ENCODE results near the gene PLPP2. TPM values are rescaled to one million over a fixed set of nuclear protein-coding genes. Genes with fewer than 3 reads are reported as not detected.
"Not testable (repeated sequence)": the region's sequence is repeated elsewhere in the genome, so short reads cannot be mapped to it uniquely, and the experiment has no call there.

The PLPP2 gene
- total and polyA plus RNA-seq, 2 donors (not counting 1 experiment from before 2014, with no cell fraction given) = 1.8 to 26.6 TPM

DNA sequence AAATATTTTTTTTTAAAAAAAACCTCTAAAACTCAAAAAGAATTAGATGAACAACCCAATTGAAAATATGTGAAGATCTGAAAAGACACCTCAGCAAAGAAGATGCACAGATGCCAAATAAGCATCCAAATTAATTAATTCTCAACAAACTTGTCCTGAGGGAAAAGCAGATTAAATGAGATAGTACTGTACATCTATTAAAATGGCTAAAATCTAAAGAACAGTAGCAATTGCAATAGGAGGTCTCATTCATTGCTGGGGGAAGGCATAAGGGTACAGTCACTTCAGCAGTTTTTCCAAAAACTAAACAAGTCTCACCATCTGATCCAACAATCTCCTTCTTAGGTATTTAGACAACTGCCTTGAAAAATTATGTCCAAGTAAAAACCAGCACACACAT lies 22.0 kb downstream of the PLPP2 start:
- TF ChIP-seq EZH2 (IDR thresholded peaks at IDR 0.05; ENCODE audit: low read length, missing control alignments) = no peak
- TF ChIP-seq, protein P1, sequence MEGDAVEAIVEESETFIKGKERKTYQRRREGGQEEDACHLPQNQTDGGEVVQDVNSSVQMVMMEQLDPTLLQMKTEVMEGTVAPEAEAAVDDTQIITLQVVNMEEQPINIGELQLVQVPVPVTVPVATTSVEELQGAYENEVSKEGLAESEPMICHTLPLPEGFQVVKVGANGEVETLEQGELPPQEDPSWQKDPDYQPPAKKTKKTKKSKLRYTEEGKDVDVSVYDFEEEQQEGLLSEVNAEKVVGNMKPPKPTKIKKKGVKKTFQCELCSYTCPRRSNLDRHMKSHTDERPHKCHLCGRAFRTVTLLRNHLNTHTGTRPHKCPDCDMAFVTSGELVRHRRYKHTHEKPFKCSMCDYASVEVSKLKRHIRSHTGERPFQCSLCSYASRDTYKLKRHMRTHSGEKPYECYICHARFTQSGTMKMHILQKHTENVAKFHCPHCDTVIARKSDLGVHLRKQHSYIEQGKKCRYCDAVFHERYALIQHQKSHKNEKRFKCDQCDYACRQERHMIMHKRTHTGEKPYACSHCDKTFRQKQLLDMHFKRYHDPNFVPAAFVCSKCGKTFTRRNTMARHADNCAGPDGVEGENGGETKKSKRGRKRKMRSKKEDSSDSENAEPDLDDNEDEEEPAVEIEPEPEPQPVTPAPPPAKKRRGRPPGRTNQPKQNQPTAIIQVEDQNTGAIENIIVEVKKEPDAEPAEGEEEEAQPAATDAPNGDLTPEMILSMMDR (conservative IDR thresholded peaks at IDR 0.05 in 1 of 2, IDR thresholded peaks at IDR 0.05 in 1 of 2; ENCODE audit: low read depth in 1 of 2, low read length in 2 of 2) = no peak
- Histone ChIP-seq H3K9ac (ENCODE audit: insufficient read depth, low read length) (no peak overlapping the region), H4K20me1 (ENCODE audit: control insufficient read depth, extremely low read depth, insufficient read depth, low read length) (no peaks in the 10 kb centered on the region), H3K79me2 (ENCODE audit: control insufficient read depth, insufficient read depth, low read length) (no peaks in the 10 kb centered on the region), H3K9me3 (ENCODE audit: control insufficient read depth, insufficient read depth, low read depth, low read length) (no peaks in the 10 kb centered on the region), H3K27me3 (ENCODE audit: control insufficient read depth, insufficient read depth, low read length) (no peaks in the 10 kb centered on the region), H3K4me1 (ENCODE audit: control insufficient read depth, extremely low read depth, insufficient read depth, low read length) (no peaks in the 10 kb centered on the region), H3K4me2 (ENCODE audit: extremely low read depth, insufficient read depth, low read length) (no peak overlapping the region), H3K4me3 (replicated peaks in 1 of 4; ENCODE audit: control extremely low read depth in 1 of 4, insufficient read depth in 1 of 4, low read depth in 3 of 4, low read length in 4 of 4) (no peak overlapping the region), H3K27ac (ENCODE audit: insufficient read depth, low read length) (no peak overlapping the region), H2AFZ (ENCODE audit: low read length) (no peak overlapping the region), H3K36me3 (ENCODE audit: control insufficient read depth, insufficient read depth, low read length) (no peaks in the 10 kb centered on the region)
- DNase-seq (ENCODE audit: low read depth in 2 of 2) = no peak

DNA sequence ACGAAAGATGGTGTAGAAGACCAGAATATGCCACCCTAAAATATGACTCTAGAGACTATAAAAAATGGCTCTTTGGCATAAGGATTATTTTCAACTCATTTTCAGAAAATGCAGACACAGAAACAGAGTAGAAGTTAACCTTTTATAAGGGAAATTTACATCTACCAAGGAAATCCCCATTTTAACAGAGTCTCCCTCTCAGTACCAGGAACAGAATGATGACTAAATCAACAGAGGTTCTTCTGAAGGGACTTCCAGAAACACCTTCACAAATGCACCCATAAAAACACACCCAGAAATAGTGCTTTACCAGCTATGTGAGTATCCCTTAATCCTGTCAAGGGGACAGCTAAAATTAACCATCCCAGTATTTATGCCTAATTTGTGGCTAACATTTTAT lies 29.1 kb downstream of the PLPP2 start:
- Histone ChIP-seq H3K79me2 (ENCODE audit: control insufficient read depth, insufficient read depth, low read length) (no peaks in the 10 kb centered on the region), H3K27ac (ENCODE audit: insufficient read depth, low read length) (no peak overlapping the region), H3K4me1 (ENCODE audit: control insufficient read depth, extremely low read depth, insufficient read depth, low read length) (no peaks in the 10 kb centered on the region), H3K9ac (ENCODE audit: insufficient read depth, low read length) (no peak overlapping the region), H3K36me3 (ENCODE audit: control insufficient read depth, insufficient read depth, low read length) (no peaks in the 10 kb centered on the region), H3K9me3 (ENCODE audit: control insufficient read depth, insufficient read depth, low read depth, low read length) (no peaks in the 10 kb centered on the region), H3K4me3 (replicated peaks in 1 of 4; ENCODE audit: control extremely low read depth in 1 of 4, insufficient read depth in 1 of 4, low read depth in 3 of 4, low read length in 4 of 4) (no peak overlapping the region), H3K27me3 (ENCODE audit: control insufficient read depth, insufficient read depth, low read length) (no peaks in the 10 kb centered on the region), H2AFZ (ENCODE audit: low read length) (no peak overlapping the region), H3K4me2 (ENCODE audit: extremely low read depth, insufficient read depth, low read length) (no peak overlapping the region), H4K20me1 (ENCODE audit: control insufficient read depth, extremely low read depth, insufficient read depth, low read length) (no peaks in the 10 kb centered on the region)
- no peak for DNase-seq (ENCODE audit: low read depth in 2 of 2)
- TF ChIP-seq, protein P1 (conservative IDR thresholded peaks at IDR 0.05 in 1 of 2, IDR thresholded peaks at IDR 0.05 in 1 of 2; ENCODE audit: low read depth in 1 of 2, low read length in 2 of 2) = no peak
- no peak for TF ChIP-seq EZH2 (IDR thresholded peaks at IDR 0.05; ENCODE audit: low read length, missing control alignments)

DNA sequence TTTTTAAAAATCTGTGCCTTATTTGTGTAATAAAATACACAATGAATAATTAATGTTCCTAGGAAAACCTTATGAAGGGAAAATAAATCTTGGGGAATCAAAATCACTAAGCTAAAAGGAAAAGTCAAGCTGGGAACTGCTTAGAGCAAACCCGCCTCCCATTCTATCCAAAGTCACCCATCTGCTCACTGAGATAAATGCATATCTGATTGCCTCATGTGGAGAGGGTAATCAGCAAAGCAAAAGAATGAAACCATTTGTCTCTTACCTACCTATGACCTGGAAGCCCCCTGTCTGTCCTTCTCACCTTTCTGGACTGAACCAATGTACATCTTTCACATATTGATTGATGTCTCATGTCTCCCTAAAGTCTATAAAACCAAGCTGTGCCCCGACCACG lies 34.4 kb downstream of the PLPP2 start:
- not testable (repeated sequence) for H3K4me1 ChIP-seq (ENCODE audit: control insufficient read depth, extremely low read depth, insufficient read depth, low read length); H3K4me3 ChIP-seq (replicated peaks in 1 of 4; ENCODE audit: control extremely low read depth in 1 of 4, insufficient read depth in 1 of 4, low read depth in 3 of 4, low read length in 4 of 4); H2AFZ ChIP-seq (ENCODE audit: low read length); H3K79me2 ChIP-seq (ENCODE audit: control insufficient read depth, insufficient read depth, low read length); H3K9me3 ChIP-seq (ENCODE audit: control insufficient read depth, insufficient read depth, low read depth, low read length); H3K27ac ChIP-seq (ENCODE audit: insufficient read depth, low read length); DNase-seq (ENCODE audit: low read depth in 2 of 2); H3K4me2 ChIP-seq (ENCODE audit: extremely low read depth, insufficient read depth, low read length); H3K9ac ChIP-seq (ENCODE audit: insufficient read depth, low read length); H3K36me3 ChIP-seq (ENCODE audit: control insufficient read depth, insufficient read depth, low read length); H3K27me3 ChIP-seq (ENCODE audit: control insufficient read depth, insufficient read depth, low read length); H4K20me1 ChIP-seq (ENCODE audit: control insufficient read depth, extremely low read depth, insufficient read depth, low read length)

DNA sequence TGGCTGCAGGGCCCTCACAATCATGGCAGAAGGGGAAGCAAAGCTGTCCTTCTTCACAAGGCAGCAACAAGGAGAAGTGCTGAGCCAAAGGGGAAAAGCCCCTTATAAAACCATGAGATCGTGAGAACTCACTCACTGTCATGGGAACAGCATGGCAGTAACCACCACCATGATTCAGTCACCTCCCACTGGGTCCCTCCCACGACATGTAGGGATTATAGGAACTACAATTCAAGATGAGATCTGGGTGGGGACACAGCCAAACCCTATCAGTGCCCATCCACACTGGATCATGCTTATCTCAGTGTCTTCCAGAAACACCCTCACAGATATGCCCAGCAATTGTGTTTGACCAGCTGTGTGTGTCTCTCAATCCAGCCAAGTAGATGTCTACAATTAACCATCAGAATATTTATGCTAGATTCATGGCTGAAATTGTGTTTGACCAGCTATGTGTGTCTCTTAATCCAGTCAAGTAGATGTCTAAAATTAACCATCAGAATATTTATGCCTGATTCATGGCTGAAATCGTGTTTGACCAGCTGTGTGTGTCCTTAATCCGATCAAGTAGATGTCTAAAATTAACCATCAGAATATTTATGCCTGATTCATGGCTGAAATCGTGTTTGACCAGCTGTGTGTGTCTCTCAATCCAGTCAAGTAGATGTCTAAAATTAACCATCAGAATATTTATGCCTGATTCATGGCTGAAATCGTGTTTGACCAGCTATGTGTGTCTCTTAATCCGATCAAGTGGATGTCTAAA lies 38.6 kb downstream of the PLPP2 start:
- not testable (repeated sequence) for H4K20me1 ChIP-seq (ENCODE audit: control insufficient read depth, extremely low read depth, insufficient read depth, low read length); H3K79me2 ChIP-seq (ENCODE audit: control insufficient read depth, insufficient read depth, low read length); H3K9ac ChIP-seq (ENCODE audit: insufficient read depth, low read length); H3K9me3 ChIP-seq (ENCODE audit: control insufficient read depth, insufficient read depth, low read depth, low read length); H3K27me3 ChIP-seq (ENCODE audit: control insufficient read depth, insufficient read depth, low read length); H3K4me2 ChIP-seq (ENCODE audit: extremely low read depth, insufficient read depth, low read length); H2AFZ ChIP-seq (ENCODE audit: low read length); H3K27ac ChIP-seq (ENCODE audit: insufficient read depth, low read length); H3K36me3 ChIP-seq (ENCODE audit: control insufficient read depth, insufficient read depth, low read length); H3K4me3 ChIP-seq (replicated peaks in 1 of 4; ENCODE audit: control extremely low read depth in 1 of 4, insufficient read depth in 1 of 4, low read depth in 3 of 4, low read length in 4 of 4); H3K4me1 ChIP-seq (ENCODE audit: control insufficient read depth, extremely low read depth, insufficient read depth, low read length); DNase-seq (ENCODE audit: low read depth in 2 of 2)

Data from fibroblast of lung (primary cell).